Endometrium (tissue), 2 donors: ENCODE data around the gene TSKU.

Source experiments
- FAIRE-seq: peaks from 2 replicates; lab custom pipeline; 2012; peaks lifted over from hg19 to GRCh38; lab: Jason Lieb, UNC
- donor health status: control.
- donor health status: control.

TSKU gene

DNA sequence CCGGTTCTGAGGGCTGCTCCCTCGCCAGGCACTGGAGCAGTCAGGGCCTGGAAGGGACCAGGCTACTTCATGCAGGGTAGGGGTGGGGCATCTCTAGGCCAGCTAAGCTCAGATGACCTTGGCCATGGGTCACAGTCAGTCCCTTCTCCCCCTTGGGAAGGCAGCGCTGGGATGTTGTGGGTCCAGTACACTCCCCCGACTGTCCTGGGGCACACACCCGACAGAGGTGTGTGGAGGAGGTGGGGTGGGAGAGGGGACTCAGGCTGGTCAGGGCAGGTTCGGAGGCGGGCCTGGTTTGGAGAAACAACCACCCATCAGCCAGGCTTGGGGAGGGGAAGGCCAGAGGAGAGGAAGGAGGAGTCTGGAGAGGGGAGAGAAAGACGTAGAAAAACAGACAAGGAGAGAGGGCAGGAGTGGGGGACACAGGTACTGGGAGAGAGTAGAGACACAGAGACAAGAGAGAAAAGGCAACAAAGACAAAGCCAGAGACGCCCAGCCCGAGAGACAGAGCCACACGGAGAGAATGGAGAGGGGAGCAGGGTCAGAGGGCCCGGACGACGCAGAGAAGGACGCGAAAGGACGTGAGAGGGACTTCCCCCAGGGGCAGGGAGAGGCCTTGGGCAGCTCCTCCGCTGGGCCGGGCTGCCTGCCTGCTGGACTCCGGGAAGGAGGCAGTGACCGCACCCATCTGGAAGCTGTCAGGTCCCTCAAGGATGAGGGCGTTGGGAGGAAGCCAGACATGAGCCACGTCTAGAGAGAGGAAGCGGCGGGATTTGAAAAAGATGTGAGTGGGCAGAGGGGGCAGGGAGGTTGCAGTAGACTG, 30.6 kb upstream of the TSKU start:
- no peak for FAIRE-seq

DNA sequence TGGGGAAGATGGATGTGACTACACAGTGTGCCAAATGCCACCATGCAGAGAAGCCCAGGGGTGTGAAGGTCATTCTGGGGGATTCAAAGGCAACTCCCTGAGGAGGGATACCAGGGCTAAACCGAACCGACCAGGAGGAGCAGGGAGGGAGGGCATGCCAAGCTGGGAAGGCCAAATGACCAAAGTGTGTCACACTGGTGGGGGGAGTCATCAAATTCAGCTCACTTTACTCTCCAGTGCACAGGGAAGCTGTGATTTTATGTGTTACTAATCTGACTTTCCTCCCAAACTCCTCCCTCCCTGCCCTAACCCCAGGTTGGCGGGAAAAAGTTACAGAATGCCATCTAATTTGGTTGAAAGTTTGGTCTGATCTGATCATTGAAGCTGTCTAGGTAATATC, 29.7 kb upstream of the TSKU start:
- no peak for FAIRE-seq

GRCh38 chr11:76753950-76754349, 29.2 kb upstream of the TSKU start:
- no peak for FAIRE-seq

- no peak for FAIRE-seq
Measured at GRCh38 chr11:76756341-76756741, 26.8 kb upstream of the TSKU start.

- no peak for FAIRE-seq
Measured at GRCh38 chr11:76758311-76758710, 24.8 kb upstream of the TSKU start.

- FAIRE-seq: no peak
Measured at GRCh38 chr11:76759092-76759491, 24.1 kb upstream of the TSKU start.

DNA sequence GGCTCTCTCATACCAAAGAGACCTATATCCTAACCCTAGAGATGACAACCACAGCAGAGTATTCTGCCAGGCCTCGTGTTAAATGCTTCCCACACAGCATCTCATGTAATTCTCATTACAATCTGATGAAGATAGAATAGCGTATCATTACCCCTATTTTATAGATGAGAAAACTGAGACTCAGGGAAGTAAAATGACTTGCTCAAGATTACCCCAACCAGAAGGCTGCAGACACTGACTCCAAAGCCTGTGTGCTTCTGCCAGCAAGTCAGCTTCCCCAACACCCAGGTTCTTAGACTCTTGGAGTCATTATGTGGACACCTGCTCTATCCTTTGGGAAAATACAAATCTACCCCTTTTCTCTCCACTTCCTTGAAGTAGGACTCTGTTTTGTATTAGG, 23.6 kb upstream of the TSKU start:
- no peak for FAIRE-seq

DNA sequence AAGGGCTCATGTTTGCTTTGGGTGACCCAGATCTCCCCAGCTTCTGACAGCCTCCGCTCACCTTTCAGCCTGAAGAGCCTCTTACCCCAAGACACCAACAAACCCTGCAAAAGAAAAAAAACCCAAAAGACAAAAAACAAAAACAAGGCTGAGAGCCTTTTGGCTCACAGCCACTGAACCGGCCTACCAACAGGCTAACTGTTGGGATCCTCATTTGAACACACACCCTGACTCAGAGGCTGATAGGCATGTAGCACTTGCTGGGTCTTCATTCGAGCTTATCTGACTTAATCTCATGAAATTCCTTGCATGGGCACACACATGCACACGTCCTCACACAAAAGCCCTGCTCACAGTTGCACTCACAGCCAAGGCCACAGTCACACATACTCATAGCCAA, 22.9 kb upstream of the TSKU start:
- FAIRE-seq: no peak

DNA sequence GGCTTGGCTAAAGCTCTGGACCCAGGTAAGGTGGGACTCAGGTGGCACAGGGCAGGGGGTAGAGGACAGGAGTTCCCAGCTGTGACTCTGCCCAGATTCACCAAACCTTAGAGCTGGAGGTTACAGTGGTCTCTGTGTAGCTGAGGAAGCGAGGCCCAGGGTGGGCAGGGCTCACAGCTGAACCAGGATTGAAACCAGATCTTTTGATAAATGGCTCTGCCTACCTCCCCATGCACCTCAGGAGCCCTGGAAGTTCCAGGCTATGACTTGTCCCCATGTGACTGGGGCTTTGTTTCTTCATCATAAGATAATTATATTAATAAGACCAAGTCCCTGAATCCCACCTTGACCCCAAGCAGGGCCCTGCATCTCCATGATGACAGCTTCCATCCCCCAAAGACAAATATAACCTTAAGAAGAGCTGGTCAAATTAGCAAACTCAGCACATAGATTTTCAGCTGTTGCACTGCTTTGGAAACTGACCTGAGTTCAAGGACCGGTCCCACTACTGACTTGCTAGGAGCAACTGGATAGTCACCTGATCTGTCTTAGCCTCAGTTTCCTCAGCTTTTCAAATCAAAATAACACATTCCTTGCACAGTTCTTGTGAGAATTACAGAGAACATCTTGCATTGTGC, 21.3 kb upstream of the TSKU start:
- FAIRE-seq: no peak

DNA sequence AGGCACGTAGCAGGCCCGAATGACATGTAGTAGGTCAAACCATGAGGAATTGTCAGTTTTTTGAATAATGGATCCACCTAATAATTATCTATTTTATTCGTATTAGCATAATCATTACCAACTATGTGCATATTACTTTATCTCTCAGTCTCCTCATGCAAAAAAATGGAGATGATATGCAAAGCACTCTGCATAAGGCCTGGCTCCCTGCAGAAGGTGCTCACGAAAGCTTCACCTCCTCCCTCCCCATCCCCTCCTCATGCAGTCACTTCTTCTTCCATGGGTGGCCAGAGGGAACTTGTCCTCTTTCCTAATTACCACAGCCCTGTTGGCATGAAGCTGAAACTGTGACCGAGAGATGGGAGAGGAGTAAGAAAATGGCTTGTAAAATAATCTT, 20.8 kb upstream of the TSKU start:
- no peak for FAIRE-seq

DNA sequence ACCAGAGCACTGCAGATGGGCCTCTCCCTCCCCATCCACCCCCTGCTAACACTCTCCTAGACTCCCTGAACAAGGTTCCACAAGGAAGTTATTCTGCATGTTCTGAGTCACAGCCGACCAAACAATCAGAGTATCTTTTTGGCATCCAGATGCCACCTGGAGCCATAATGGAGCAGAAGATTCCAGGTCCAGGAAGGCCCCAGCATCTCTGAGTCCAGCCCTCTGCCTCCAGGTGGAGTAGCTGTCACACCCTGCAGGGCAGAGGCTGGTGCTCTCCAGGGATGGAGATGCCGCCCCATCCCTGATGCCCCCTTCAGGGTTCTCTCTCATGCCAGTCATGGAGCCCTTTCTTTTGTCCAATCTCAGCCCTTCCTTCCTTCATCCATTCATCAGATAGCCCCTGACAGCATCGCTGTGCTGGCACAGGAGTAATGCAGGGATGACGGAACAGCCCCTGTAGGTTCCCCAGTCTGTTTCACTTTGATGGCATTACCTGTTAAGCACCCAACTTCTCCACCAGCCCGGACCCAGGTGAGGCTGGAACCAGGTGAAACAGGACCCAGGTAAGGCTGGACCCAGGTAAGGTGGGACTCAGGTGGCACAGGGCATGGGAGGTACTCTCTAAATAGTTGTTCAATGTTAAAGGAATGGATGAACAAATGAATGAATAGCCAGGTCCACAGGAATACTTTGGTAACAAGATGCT, 20.1 kb upstream of the TSKU start:
- FAIRE-seq: no peak

GRCh38 chr11:76763573-76764346, 19.4 kb upstream of the TSKU start:
- FAIRE-seq: no peak

GRCh38 chr11:76764941-76765665, 18.1 kb upstream of the TSKU start:
- FAIRE-seq: no peak

DNA sequence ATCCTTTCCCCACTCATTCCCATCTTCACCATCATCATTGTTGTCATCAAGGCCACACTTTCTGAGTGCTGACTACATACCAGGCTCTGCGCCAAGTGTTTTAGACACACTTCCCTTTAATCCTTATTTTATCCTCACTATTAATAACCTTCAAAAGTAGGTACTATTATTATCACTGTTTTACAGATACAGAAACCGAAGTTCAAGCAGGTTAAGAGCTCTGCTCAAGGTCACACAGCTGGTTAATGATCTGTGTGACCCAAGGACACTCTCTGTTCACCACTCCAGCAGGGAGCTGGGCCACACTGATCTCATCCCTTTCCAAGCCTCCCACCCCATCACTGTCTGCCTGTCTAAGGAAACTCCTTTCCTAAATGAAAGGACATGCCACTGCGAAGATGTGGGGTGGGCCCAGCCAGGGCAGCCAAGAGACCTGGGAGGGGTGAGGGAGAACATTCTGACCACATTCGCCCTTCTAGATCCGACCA, 17.2 kb upstream of the TSKU start:
- FAIRE-seq: no peak

GRCh38 chr11:76766521-76766920, 16.6 kb upstream of the TSKU start:
- no peak for FAIRE-seq

DNA sequence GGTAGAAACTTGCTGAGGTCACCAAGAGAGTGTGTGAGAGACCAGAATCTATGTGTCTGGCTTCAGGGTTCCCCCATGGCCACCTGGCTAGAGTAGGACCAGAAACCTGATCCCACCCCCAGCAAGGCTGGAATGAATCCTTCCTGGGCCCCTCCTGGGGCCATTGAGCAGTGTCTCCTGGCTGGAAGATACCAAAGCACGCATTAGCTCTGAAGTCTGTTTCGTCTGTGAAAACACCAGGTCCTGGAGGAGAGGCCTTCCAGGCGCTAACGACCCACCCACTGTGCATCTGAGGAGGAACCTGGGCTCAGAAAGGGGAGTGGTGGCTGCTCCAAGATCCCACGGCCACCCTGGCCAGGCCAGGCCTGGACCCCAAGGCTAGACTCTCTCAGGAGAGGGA, 15.5 kb upstream of the TSKU start:
- no peak for FAIRE-seq

- FAIRE-seq: no peak
Measured at GRCh38 chr11:76768088-76768908, 14.9 kb upstream of the TSKU start.

- FAIRE-seq: no peak
Measured at GRCh38 chr11:76768909-76769560, 14.1 kb upstream of the TSKU start.

DNA sequence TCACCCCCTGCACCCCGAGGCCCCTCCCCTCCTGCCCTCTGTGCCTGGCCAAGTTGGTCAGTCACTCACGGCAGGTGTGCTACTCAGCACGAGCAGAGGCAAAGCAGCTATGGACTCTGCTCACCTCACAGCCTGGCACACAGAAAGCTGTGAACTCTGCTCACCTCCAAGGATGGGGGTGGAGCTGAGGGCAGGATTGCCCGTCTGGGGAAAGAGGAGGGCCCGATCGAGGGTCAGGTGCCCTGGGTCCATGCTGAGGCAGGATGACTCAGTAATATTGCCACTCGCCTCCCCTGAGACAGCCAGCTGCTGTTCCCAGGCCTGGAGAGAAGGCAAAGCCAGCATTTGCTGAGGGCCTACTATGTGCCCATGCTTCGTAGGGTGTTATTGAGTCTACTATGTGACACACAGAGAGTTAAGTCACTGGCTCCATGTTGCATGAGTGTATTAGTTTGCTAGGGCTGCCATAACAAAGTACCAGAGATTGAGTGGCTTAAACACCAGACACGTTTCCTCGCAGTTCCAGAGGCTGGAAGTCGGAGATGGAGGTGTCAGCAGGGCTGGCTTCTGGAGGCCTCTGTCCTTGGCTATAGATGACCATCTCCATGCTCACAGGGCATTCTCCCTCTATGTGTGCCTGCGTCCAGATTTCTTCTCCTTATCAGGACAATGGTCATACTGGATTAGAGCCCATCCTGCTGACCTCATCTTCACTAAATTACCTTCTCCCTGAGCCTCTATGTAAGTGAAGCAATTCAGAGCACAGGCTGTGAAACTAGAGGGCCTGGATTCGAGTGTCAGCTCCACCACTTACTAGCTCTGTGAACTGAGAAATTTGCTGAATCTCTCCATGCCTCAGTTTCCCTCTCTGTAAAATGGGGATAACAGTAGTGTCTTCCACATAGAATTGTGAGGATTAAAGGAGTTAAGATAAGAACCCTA, 13.2 kb upstream of the TSKU start:
- FAIRE-seq: no peak
